ENCODE measurements around the gene ACSF3. TPM values are rescaled to one million over a fixed set of nuclear protein-coding genes. Genes with fewer than 3 reads are reported as not detected.

ACSF3 gene
- total RNA-seq, 1 experiment from 2014 or later, result 54.9 TPM

- no peak overlapping the region for H3K4me3 Mint-ChIP-seq (ENCODE audit: low read depth, unreplicated experiment)
- no peak for TF ChIP-seq CTCF (IDR thresholded peaks at IDR 0.05; ENCODE audit: unreplicated experiment)
- CTCF ChIA-PET, result no interaction called here
- BruUV-seq (replicated peaks), result no TSS peak
- intact Hi-C loops (cut with micrococcal nuclease; ENCODE audit: unreplicated experiment), result no loop called here
- peaks cover 89% of the 10 kb centered on the region for H3K27me3 Mint-ChIP-seq (ENCODE audit: unreplicated experiment)
- peaks cover 11% of the 10 kb centered on the region for H3K36me3 Mint-ChIP-seq (ENCODE audit: insufficient read depth, unreplicated experiment)
- no peak for DNase-seq
- H3K4me1 Mint-ChIP-seq (ENCODE audit: low read depth, unreplicated experiment), result no peaks in the 10 kb centered on the region
- H3K9me3 Mint-ChIP-seq (ENCODE audit: low read depth, unreplicated experiment), result peaks cover 3% of the 10 kb centered on the region
- no peak overlapping the region for H3K27ac Mint-ChIP-seq (ENCODE audit: unreplicated experiment)
These were observed 47.2 kb upstream of the ACSF3 start for GRCh38 chr16:89046491-89046890.

- H3K27me3 Mint-ChIP-seq (ENCODE audit: unreplicated experiment), result peaks cover 79% of the 10 kb centered on the region
- no peak for DNase-seq
- H3K4me3 Mint-ChIP-seq (ENCODE audit: low read depth, unreplicated experiment), result no peak overlapping the region
- H3K9me3 Mint-ChIP-seq (ENCODE audit: low read depth, unreplicated experiment), result peaks cover 3% of the 10 kb centered on the region
- H3K36me3 Mint-ChIP-seq (ENCODE audit: insufficient read depth, unreplicated experiment), result peaks cover 21% of the 10 kb centered on the region
- TF ChIP-seq CTCF (IDR thresholded peaks at IDR 0.05; ENCODE audit: unreplicated experiment), result no peak
- intact Hi-C loops (cut with micrococcal nuclease; ENCODE audit: unreplicated experiment), result no loop called here
- no TSS peak for BruUV-seq (replicated peaks)
- CTCF ChIA-PET, result no interaction called here
- no peaks in the 10 kb centered on the region for H3K4me1 Mint-ChIP-seq (ENCODE audit: low read depth, unreplicated experiment)
- H3K27ac Mint-ChIP-seq (ENCODE audit: unreplicated experiment), result no peak overlapping the region
These were observed 46.1 kb upstream of the ACSF3 start for GRCh38 chr16:89047331-89048089.

GRCh38 chr16:89048090-89048725 is 45.4 kb upstream of the ACSF3 start:
- TF ChIP-seq CTCF (IDR thresholded peaks at IDR 0.05; ENCODE audit: unreplicated experiment), result no peak
- intact Hi-C loops (cut with micrococcal nuclease; ENCODE audit: unreplicated experiment), result no loop called here
- Mint-ChIP-seq H3K36me3 (ENCODE audit: insufficient read depth, unreplicated experiment) (peaks cover 28% of the 10 kb centered on the region), H3K4me3 (ENCODE audit: low read depth, unreplicated experiment) (no peak overlapping the region), H3K27ac (ENCODE audit: unreplicated experiment) (no peak overlapping the region), H3K4me1 (ENCODE audit: low read depth, unreplicated experiment) (peaks cover 2% of the 10 kb centered on the region), H3K27me3 (ENCODE audit: unreplicated experiment) (peaks cover 73% of the 10 kb centered on the region), H3K9me3 (ENCODE audit: low read depth, unreplicated experiment) (peaks cover 3% of the 10 kb centered on the region)
- DNase-seq, result no peak
- CTCF ChIA-PET, result no interaction called here
- BruUV-seq (replicated peaks), result no TSS peak

- Mint-ChIP-seq H3K4me1 (ENCODE audit: low read depth, unreplicated experiment) (peaks cover 9% of the 10 kb centered on the region), H3K4me3 (ENCODE audit: low read depth, unreplicated experiment) (no peak overlapping the region), H3K27ac (ENCODE audit: unreplicated experiment) (no peak overlapping the region), H3K27me3 (ENCODE audit: unreplicated experiment) (peaks cover 73% of the 10 kb centered on the region), H3K9me3 (ENCODE audit: low read depth, unreplicated experiment) (peaks cover 3% of the 10 kb centered on the region), H3K36me3 (ENCODE audit: insufficient read depth, unreplicated experiment) (peaks cover 36% of the 10 kb centered on the region)
- DNase-seq, result no peak
- no peak for TF ChIP-seq CTCF (IDR thresholded peaks at IDR 0.05; ENCODE audit: unreplicated experiment)
- CTCF ChIA-PET, result no interaction called here
- BruUV-seq (replicated peaks), result no TSS peak
- intact Hi-C loops (cut with micrococcal nuclease; ENCODE audit: unreplicated experiment), result no loop called here
These were observed 44.7 kb upstream of the ACSF3 start for GRCh38 chr16:89048871-89049422.

Measured in Calu3 (cell line).